ENCODE data around the gene ANKS6. TPM values are rescaled to one million over a fixed set of nuclear protein-coding genes. Genes with fewer than 3 reads are reported as not detected.

ANKS6 gene
- total and polyA plus RNA-seq, 2 of the 8 experiments (the other 6 are each of a cell fraction or from before 2014, with no cell fraction given): 34.1 to 56.3 TPM

DNA sequence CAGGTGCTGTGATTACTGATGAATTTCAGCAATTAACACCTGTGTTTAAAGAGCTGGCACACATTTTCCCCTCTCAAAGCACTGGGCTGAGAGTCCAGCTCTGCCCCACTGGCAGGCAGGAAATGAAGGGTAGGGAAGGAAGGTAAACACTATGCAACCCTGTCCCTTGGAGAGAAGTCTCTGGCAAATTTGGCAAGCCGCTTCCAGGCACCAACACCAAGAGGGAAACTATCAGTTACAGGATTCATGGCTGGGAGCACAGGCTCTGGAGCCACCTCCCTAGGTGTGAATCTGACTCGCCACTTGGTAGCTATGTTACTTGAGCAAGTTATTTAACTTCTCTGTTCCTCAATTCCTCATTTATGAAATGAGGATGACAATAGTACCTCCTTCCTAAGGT is 3.3 kb downstream of the ANKS6 start:
- peaks cover 5 to 18% (median 8%) of the 10 kb centered on the region in 4 experiments for H3K4me1 ChIP-seq (replicated peaks in 1 of 4; ENCODE audit: control insufficient read depth in 3 of 4, insufficient read depth in 4 of 4, low read length in 3 of 4)
- peaks cover 0 to 46% of the 10 kb centered on the region in 2 experiments for H3K79me2 ChIP-seq (ENCODE audit: control insufficient read depth in 1 of 2, insufficient read depth in 2 of 2, low read length in 2 of 2)
- peaks cover 8 to 24% of the 10 kb centered on the region in 2 experiments for H4K20me1 ChIP-seq (replicated peaks in 1 of 2; ENCODE audit: control insufficient read depth in 1 of 2, insufficient read depth in 2 of 2, low read length in 2 of 2)
- H2BK15ac ChIP-seq (ENCODE audit: low read length): no peak overlapping the region
- no peak overlapping the region for H3K23ac ChIP-seq (ENCODE audit: insufficient read length)
- CTCF ChIA-PET (ENCODE audit: partially characterized antibody): interaction anchor here (0.8 to 4.4 kb wide), 6 partner anchors 9 to 348 kb away, joined by 3 to 38 read pairs (median 16); partner anchors contain the start of gene GALNT12
- no peak overlapping the region for H2BK20ac ChIP-seq (ENCODE audit: low read length)
- no peak overlapping the region for H2BK12ac ChIP-seq (ENCODE audit: low read depth, low read length)
- H4K91ac ChIP-seq (replicated peaks; ENCODE audit: insufficient read length, low read length): no peak overlapping the region
- H3K4ac ChIP-seq (replicated peaks; ENCODE audit: insufficient read length, low read depth, low read length): no peak overlapping the region
- POLR2A ChIA-PET (ENCODE audit: partially characterized antibody): interaction anchor here (1.7 kb wide), 1 partner anchor 8 kb away, joined by 7 read pairs; no protein-coding TSS in a partner anchor
- no peak overlapping the region for H3K9ac ChIP-seq (replicated peaks in 1 of 4; ENCODE audit: extremely low read depth in 1 of 4, low read depth in 3 of 4, low read length in 3 of 4)
- no peak overlapping the region for H2BK120ac ChIP-seq (replicated peaks; ENCODE audit: low read depth, low read length)
- peaks cover 5 to 15% (median 10%) of the 10 kb centered on the region in 4 experiments; a peak in 7 of 8 replicates for H3K36me3 ChIP-seq (ENCODE audit: control insufficient read depth in 2 of 4, insufficient read depth in 4 of 4, low read length in 3 of 4)
- no peak overlapping the region for H2AK5ac ChIP-seq (ENCODE audit: low read depth, low read length)
- H3K79me1 ChIP-seq (ENCODE audit: low read depth, low read length): peaks cover 24% of the 10 kb centered on the region
- TF ChIP-seq SP1 (IDR thresholded peaks at IDR 0.05; ENCODE audit: low read depth, low read length) (no peak), TBP (IDR thresholded peaks at IDR 0.05; ENCODE audit: low read depth, low read length) (no peak), YY1 (IDR thresholded peaks at IDR 0.05; ENCODE audit: low read depth, low read length) (no peak), EZH2 (IDR thresholded peaks at IDR 0.05; ENCODE audit: low read depth, low read length, severe bottlenecking) (no peak)
- no peak overlapping the region for H3K14ac ChIP-seq (ENCODE audit: insufficient read length)
- no peaks in the 10 kb centered on the region; a peak in 1 of 7 replicates for H3K27me3 ChIP-seq (replicated peaks in 1 of 4; ENCODE audit: control insufficient read depth in 3 of 4, extremely low read depth in 1 of 4, insufficient read depth in 3 of 4, low read length in 3 of 4)
- H2BK5ac ChIP-seq (ENCODE audit: low read depth, low read length): no peak overlapping the region
- H3K56ac ChIP-seq (replicated peaks; ENCODE audit: insufficient read length, low read depth, low read length): no peak overlapping the region
- H3K9me3 ChIP-seq (ENCODE audit: insufficient read depth in 2 of 2, low read depth in 1 of 2, low read length in 1 of 2): no peaks in the 10 kb centered on the region
- no peak overlapping the region for H4K8ac ChIP-seq (ENCODE audit: extremely low read depth, insufficient read depth, low read length)
- H3K4me2 ChIP-seq (ENCODE audit: insufficient read depth in 1 of 2, low read depth in 2 of 2, low read length in 2 of 2): no peak overlapping the region
- FAIRE-seq: no peak
- H4K5ac ChIP-seq (ENCODE audit: insufficient read length, low read depth, low read length): no peak overlapping the region
- H3K4me3 ChIP-seq (ENCODE audit: extremely low read depth in 1 of 4, insufficient read depth in 2 of 4, low read depth in 3 of 4, low read length in 4 of 4): no peak overlapping the region
- H3K27ac ChIP-seq (ENCODE audit: low read depth, low read length): no peak overlapping the region
- H3K23me2 ChIP-seq (ENCODE audit: low read depth, low read length): peaks cover 7% of the 10 kb centered on the region; the same call in 1 of the 2 replicates
- no peak overlapping the region for H2AFZ ChIP-seq (ENCODE audit: low read length)
- DNase-seq (ENCODE audit: low read depth in 1 of 2, low spot score in 2 of 2): no peak
- no peak overlapping the region; the same call in 1 of the 2 replicates for H3K18ac ChIP-seq (ENCODE audit: extremely low read depth, low read length)
- 84% methylated on average over 2 of the region's 2 CpGs; no CpG with 5 or more reads in 1 of the 2 experiments for WGBS, 2 experiments (ENCODE audit: extremely low coverage in 1 of 2, insufficient coverage in 1 of 2, insufficient read length in 1 of 2, insufficient replicate concordance in 2 of 2, low coverage in 1 of 2, low lambda C conversion rate in 2 of 2, missing lambda C conversion rate in 1 of 2)

All from H1 (cell line).